ENCODE data around the gene ITM2C.

Gene ITM2C

DNA sequence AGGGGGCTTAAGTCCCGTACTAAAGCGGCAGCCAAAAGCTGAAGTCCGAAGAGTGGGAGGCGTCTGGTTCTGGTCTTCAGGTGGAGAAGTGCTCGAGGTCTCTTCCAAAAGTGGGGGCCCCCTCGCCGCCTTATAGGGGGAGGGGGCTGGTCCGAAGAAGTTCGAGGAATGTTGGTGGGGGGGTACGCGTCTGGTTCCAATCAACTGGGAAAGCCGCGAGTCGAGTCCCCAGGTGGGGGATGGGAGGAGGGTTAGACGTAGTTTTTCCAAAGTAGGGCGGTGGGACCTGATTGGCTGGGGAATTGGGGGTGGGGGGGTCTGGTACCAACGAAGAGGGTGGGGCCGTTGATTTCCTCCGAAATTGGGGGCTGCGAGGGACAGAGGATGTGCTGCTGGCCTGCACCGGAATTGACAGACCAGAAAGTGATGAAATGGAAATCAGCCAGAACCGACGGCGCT is 594 bp downstream of the ITM2C start:
- TF ChIP-seq ZNF274 (IDR thresholded peaks at IDR 0.05; ENCODE audit: low read depth, low read length) = no peak
- peak overlapping the region; percentile 89 for H3K4me3 ChIP-seq (ENCODE audit: low read length)

- peak overlapping the region; percentile 89 for H3K4me3 ChIP-seq (ENCODE audit: low read length)
- no peak for TF ChIP-seq ZNF274 (IDR thresholded peaks at IDR 0.05; ENCODE audit: low read depth, low read length)
Measured at GRCh38 chr2:230865766-230866755, 1.3 kb downstream of the ITM2C start.

DNA sequence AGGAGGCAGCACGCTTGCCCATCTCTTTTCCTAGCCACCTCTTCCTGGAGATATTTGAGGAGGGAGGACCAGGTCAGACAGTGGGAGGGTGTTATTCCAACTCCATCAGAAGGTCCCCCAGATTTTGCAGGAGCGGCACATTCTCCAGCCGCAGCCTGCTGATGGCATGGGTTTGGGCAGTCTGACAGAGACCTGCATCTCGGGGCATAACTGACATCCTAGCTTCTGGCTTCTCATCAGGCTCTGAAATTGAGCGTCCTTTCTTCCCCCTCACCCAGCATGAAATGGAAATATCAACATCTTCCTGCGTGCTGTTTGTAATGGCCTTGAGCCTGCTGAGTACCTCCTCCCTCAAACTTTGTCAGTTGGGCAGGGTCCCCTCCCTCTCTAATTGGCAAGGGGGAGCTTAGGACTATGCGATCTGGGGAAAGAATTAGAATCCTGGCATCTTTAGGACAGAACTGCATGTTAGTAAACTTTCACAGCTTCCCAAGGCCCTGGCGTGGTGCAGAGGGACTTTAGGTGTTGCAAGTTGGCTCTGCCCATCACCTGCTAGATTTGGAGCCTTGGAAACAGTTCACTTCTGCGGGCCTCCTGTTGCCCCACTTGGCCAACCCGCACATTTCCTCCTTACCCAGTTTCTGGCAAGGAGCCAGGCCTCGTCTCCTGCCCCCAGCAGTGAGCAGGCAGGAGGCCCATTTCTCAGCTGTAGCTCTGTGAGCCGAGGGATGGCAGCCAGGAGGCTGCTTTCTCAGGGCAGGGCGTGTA is 2.2 kb downstream of the ITM2C start:
- peak overlapping the region; percentile 89; the same call in 1 of the 2 replicates for H3K4me3 ChIP-seq (ENCODE audit: low read length)
- TF ChIP-seq ZNF274 (IDR thresholded peaks at IDR 0.05; ENCODE audit: low read depth, low read length) = no peak

- peak overlapping the region; percentile 30; the same call in 1 of the 2 replicates for H3K4me3 ChIP-seq (ENCODE audit: low read length)
- TF ChIP-seq ZNF274 (IDR thresholded peaks at IDR 0.05; ENCODE audit: low read depth, low read length) = no peak
Measured at GRCh38 chr2:230868161-230868946, 3.6 kb downstream of the ITM2C start.

DNA sequence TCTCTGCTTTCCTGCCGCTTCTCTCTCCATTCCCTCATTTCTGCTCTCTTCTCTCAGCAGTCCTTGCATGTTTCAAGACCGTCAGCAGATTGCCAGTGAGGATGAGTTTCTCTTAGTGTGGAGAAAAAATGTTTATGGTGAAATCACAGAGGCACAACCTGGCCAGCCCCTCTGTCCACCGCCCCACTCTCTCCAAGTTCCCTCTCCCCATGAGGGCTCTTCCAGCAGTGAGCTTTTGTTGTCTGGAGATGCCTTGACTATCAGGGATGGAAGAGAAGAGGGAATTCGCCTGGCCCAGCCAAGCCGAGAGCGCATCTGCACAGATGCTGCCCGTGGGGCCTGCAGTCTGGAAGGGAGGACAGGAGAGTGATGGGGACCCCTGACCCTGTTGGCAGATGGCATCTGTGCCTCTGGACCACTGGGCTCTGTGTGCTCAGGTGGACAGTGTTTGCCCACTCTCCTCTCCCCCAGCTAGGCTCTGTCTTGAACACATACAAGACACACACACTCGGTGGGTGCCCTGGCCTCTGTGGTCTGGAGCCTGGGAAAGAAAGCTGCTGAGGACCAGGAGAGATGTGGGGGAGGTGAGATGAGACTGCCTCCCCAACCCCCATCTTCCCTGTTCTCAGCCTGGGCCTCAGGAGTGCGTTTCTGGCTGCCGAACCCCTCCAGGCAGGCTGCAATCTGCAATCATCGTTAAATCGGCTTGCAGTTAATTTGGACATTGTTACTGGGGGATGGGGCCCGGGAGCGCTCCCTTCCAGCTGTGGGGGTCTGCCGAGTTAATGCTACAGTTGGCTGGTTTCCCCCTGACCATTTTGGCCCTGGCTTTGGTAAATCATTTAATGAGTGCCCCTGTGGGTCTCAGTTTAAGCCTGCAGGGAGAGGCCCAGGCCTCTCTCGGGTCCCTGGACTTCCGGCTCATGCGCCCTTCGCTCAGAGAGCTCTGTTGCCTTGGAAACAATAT is 4.5 kb downstream of the ITM2C start:
- no peak for TF ChIP-seq ZNF274 (IDR thresholded peaks at IDR 0.05; ENCODE audit: low read depth, low read length)
- H3K4me3 ChIP-seq (ENCODE audit: low read length) = peak overlapping the region; percentile 30; the same call in 1 of the 2 replicates

- TF ChIP-seq ZNF274 (IDR thresholded peaks at IDR 0.05; ENCODE audit: low read depth, low read length) = no peak
- peak overlapping the region; percentile 30; the same call in 1 of the 2 replicates for H3K4me3 ChIP-seq (ENCODE audit: low read length)
Measured at GRCh38 chr2:230869914-230870543, 5.3 kb downstream of the ITM2C start.

GRCh38 chr2:230870544-230871360 is 6.0 kb downstream of the ITM2C start:
- no peak for TF ChIP-seq ZNF274 (IDR thresholded peaks at IDR 0.05; ENCODE audit: low read depth, low read length)
- peak overlapping the region; percentile 30; the same call in 1 of the 2 replicates for H3K4me3 ChIP-seq (ENCODE audit: low read length)

GRCh38 chr2:230871361-230872150 is 6.8 kb downstream of the ITM2C start:
- peak overlapping the region; percentile 30; the same call in 1 of the 2 replicates for H3K4me3 ChIP-seq (ENCODE audit: low read length)
- no peak for TF ChIP-seq ZNF274 (IDR thresholded peaks at IDR 0.05; ENCODE audit: low read depth, low read length)

- no peak for TF ChIP-seq ZNF274 (IDR thresholded peaks at IDR 0.05; ENCODE audit: low read depth, low read length)
- H3K4me3 ChIP-seq (ENCODE audit: low read length) = peak overlapping the region; percentile 5; the same call in 1 of the 2 replicates
Measured at GRCh38 chr2:230872151-230872967, 7.6 kb downstream of the ITM2C start.

Measured in GM08714 (cell line).